ENCODE data around the gene PRKG1. TPM values are rescaled to one million over a fixed set of nuclear protein-coding genes. Genes with fewer than 3 reads are reported as not detected.

Gene PRKG1
- total and polyA plus RNA-seq, 2 of the 4 experiments (the other 2 are of a cell fraction) = 3.5 to 18.3 TPM

- in situ Hi-C loops (cut with MboI; ENCODE audit: low sequenced_read_pairs) = no loop called here
- Histone ChIP-seq H3K36me3 (ENCODE audit: control insufficient read depth, insufficient read depth, low read length) (no peaks in the 10 kb centered on the region), H3K27ac (ENCODE audit: insufficient read depth, low read length) (no peak overlapping the region)
Observed at GRCh38 chr10:52326382-52326781, 1252.1 kb downstream of the PRKG1 start.

More at GRCh38 chr10:52326382-52326781, 1252.1 kb downstream of the PRKG1 start:
- Histone ChIP-seq H2BK20ac (ENCODE audit: low read depth, low read length) (peak overlapping the region; percentile 40; the same call in 1 of the 2 replicates), H3K4me3 (ENCODE audit: insufficient read depth, low read depth, low read length) (no peak overlapping the region), H3K4me2 (ENCODE audit: low read depth, low read length) (no peak overlapping the region), H2BK120ac (ENCODE audit: low read depth, low read length) (no peak overlapping the region), H4K20me1 (ENCODE audit: insufficient read depth, low read length) (no peaks in the 10 kb centered on the region), H3K4me1 (ENCODE audit: control insufficient read depth, insufficient read depth, low read length) (no peaks in the 10 kb centered on the region; the same call in 1 of the 2 replicates), H3K79me1 (ENCODE audit: low read depth in 1 of 2, low read length in 2 of 2) (no peaks in the 10 kb centered on the region), H2AFZ (replicated peaks; ENCODE audit: low read length, poor library complexity) (peak overlapping the region; percentile 18), H2BK15ac (ENCODE audit: low read depth, low read length) (0 out of 3 replicates have a peak overlapping the region, but pooled peaks have one; percentile 18), H4K91ac (ENCODE audit: insufficient read depth, low read depth, low read length) (0 out of 2 replicates have a peak overlapping the region, but pooled peaks have one; percentile 29), H2BK5ac (ENCODE audit: low read depth, low read length, poor library complexity, severe bottlenecking) (no peak overlapping the region), H3K18ac (ENCODE audit: low read depth, low read length) (no peak overlapping the region), H3K27me3 (ENCODE audit: control insufficient read depth, insufficient read depth, low read length) (no peaks in the 10 kb centered on the region), H3K9ac (ENCODE audit: low read depth, low read length) (no peak overlapping the region), H3K23ac (ENCODE audit: low read depth, low read length) (no peak overlapping the region), H2AK9ac (replicated peaks; ENCODE audit: low read depth, low read length, poor library complexity) (no peak overlapping the region), H3K14ac (replicated peaks; ENCODE audit: low read depth, low read length) (peak overlapping the region; percentile 66; the same call in 1 of the 2 replicates), H2AK5ac (ENCODE audit: low read depth, low read length) (peak overlapping the region; percentile 69), H3K56ac (ENCODE audit: extremely low read depth, insufficient read depth, low read length) (no peak overlapping the region), H3K9me1 (ENCODE audit: insufficient read depth, low read length) (no peaks in the 10 kb centered on the region; the same call in 1 of the 2 replicates), H3K4ac (ENCODE audit: low read depth, low read length) (peak overlapping the region; percentile 29; the same call in 1 of the 2 replicates), H4K8ac (ENCODE audit: low read depth in 2 of 2, low read length in 2 of 2) (peak overlapping the region; percentile 12 to 17; a peak in 1 of 4 replicates), H3K9me3 (ENCODE audit: control insufficient read depth, insufficient read depth, low read length) (no peaks in the 10 kb centered on the region), H4K5ac (ENCODE audit: low read depth, low read length) (no peak overlapping the region)
- TF ChIP-seq RFX5 (IDR thresholded peaks at IDR 0.05; ENCODE audit: low read depth, low read length) (no peak), BHLHE40 (IDR thresholded peaks at IDR 0.05; ENCODE audit: low read depth, low read length) (no peak), POLR2A (IDR thresholded peaks at IDR 0.05; ENCODE audit: low read depth, low read length) (no peak), FOS (IDR thresholded peaks at IDR 0.05; ENCODE audit: low read depth, low read length) (no peak), USF2 (IDR thresholded peaks at IDR 0.05; ENCODE audit: low read depth, low read length) (no peak), CTCF (conservative IDR thresholded peaks at IDR 0.05; ENCODE audit: low read depth, low read length) (no peak), SMC3 (IDR thresholded peaks at IDR 0.05; ENCODE audit: low read depth, low read length) (no peak), RCOR1 (IDR thresholded peaks at IDR 0.05; ENCODE audit: insufficient replicate concordance, low read length) (no peak), NFE2L2 (IDR thresholded peaks at IDR 0.05; ENCODE audit: low read depth, low read length) (no peak), CHD1 (IDR thresholded peaks at IDR 0.05; ENCODE audit: low read depth, low read length) (no peak), MAZ (IDR thresholded peaks at IDR 0.05; ENCODE audit: borderline replicate concordance, low read depth, low read length) (no peak), MXI1 (IDR thresholded peaks at IDR 0.05; ENCODE audit: borderline replicate concordance, low read depth, low read length) (no peak), CEBPB (IDR thresholded peaks at IDR 0.05; ENCODE audit: low read depth, low read length) (no peak), ELK1 (IDR thresholded peaks at IDR 0.05; ENCODE audit: borderline replicate concordance, low read depth, low read length) (no peak), RAD21 (IDR thresholded peaks at IDR 0.05; ENCODE audit: low read length) (no peak)
- no peak for DNase-seq
- 88% methylated on average over 1 of the region's 2 CpGs; no CpG with 5 or more reads in 1 of the 2 experiments for WGBS, 2 experiments (ENCODE audit: extremely low coverage in 2 of 2, insufficient read length in 1 of 2)
- intact Hi-C loops (cut with micrococcal nuclease) (no loop called here), dilution Hi-C loops (cut with HindIII; ENCODE audit: low sequenced_read_pairs, unreplicated experiment) (no loop called here)
- POLR2A ChIA-PET (ENCODE audit: unreplicated experiment) = no interaction called here
- no TSS peak for BruUV-seq (replicated peaks)
- CTCF ChIA-PET = interaction anchor here (1.1 kb wide), 1 partner anchor 163 kb away, joined by 3 read pairs; no protein-coding TSS in a partner anchor
- no peak for ATAC-seq (ENCODE audit: low read depth)
